ENCODE measurements around the gene KISS1R.

The KISS1R gene

GRCh38 chr19:911197-912033 is 5.7 kb upstream of the KISS1R start:
- no peaks in the 10 kb centered on the region for H3K9me2 ChIP-seq (replicated peaks; ENCODE audit: insufficient read depth, low read length)
- no peaks in the 10 kb centered on the region for H3K9me3 ChIP-seq (replicated peaks; ENCODE audit: insufficient read depth, low read length)
- no peak overlapping the region for H2AFZ ChIP-seq (ENCODE audit: low read length)
- H3K79me2 ChIP-seq (ENCODE audit: low read length), result peaks cover 26% of the 10 kb centered on the region
- H3F3A ChIP-seq (ENCODE audit: insufficient read depth, low read length), result peaks cover 9% of the 10 kb centered on the region
- H3K4me2 ChIP-seq (ENCODE audit: low read depth, low read length), result no peak overlapping the region
- H3K36me3 ChIP-seq (replicated peaks; ENCODE audit: insufficient read depth, low read length), result no peaks in the 10 kb centered on the region
- 0 out of 2 replicates have a peak, but pooled peaks cover 7% of the 10 kb centered on the region for H3K4me1 ChIP-seq (ENCODE audit: low read length)
- H3K4me3 ChIP-seq (ENCODE audit: low read length), result no peak overlapping the region
- no peak overlapping the region for H3K9ac ChIP-seq (ENCODE audit: low read length)
- TF ChIP-seq EZH2 (optimal IDR thresholded peaks at IDR 0.05; ENCODE audit: low read depth, low read length), result no peak
- no peak for TF ChIP-seq CTCF (IDR thresholded peaks at IDR 0.05; ENCODE audit: low read length)
- TF ChIP-seq EZH2phosphoT487 (IDR thresholded peaks at IDR 0.05; ENCODE audit: low read length), result no peak
- no peaks in the 10 kb centered on the region for H4K20me1 ChIP-seq (ENCODE audit: insufficient read depth, low read length)
- H3K27ac ChIP-seq (ENCODE audit: low read length), result no peak overlapping the region
- no peaks in the 10 kb centered on the region for H3K27me3 ChIP-seq (replicated peaks; ENCODE audit: insufficient read depth, low read length)
- DNase-seq, result no peak

DNA sequence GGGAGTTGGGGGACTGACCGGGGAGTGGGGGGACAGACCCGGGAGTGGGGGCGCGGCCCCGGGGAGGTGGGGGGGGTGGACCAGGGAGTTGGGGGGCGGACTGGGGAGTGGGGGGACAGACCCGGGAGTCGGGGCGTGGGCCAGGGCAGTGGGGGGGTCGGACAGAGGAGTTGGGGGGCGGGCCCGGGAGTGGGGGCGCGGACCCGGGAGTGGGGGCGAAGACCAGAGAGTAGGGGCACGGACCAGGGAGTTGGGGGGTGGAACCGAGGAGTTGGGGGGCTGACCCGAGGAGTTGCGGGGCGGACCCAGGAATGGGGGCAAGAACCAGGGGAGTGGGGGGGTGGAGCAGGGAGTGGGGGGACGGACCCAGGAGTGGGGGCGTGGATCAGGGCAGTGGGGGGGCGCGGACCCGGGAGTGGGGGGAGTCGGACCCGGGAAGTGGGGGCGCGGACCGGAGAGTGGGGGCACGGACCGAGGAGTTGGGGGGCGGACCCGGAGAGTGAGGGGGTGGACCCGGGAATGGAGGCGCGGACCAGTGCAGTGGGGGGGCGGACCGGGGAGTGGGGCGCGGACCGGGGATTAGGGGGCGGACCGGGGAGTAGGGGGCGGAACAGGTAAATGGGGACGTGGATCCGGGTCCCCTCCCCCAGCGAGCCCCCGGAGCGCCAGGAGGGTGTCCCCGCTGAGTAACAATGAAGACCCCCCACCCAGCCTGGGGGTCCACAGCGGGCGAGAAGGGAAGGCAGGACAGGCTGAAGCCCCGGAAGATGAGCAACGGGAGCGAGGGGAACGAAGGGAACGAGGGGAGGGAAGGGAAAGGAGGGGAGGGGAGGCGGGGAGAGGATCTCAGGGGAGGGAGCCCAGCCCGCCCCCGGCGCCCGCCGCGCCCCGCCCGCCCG is 4.7 kb upstream of the KISS1R start:
- no peak for DNase-seq
- Histone ChIP-seq H3K9ac (ENCODE audit: low read length) (peak overlapping the region; percentile 70), H3K36me3 (replicated peaks; ENCODE audit: insufficient read depth, low read length) (no peaks in the 10 kb centered on the region), H3K79me2 (ENCODE audit: low read length) (peaks cover 21% of the 10 kb centered on the region), H3K4me1 (ENCODE audit: low read length) (0 out of 2 replicates have a peak, but pooled peaks cover 7% of the 10 kb centered on the region), H3K4me2 (ENCODE audit: low read depth, low read length) (peak overlapping the region; percentile 48), H3K4me3 (ENCODE audit: low read length) (peak overlapping the region; percentile 84), H3K27me3 (replicated peaks; ENCODE audit: insufficient read depth, low read length) (peaks cover 9% of the 10 kb centered on the region), H4K20me1 (ENCODE audit: insufficient read depth, low read length) (no peaks in the 10 kb centered on the region), H3K9me3 (replicated peaks; ENCODE audit: insufficient read depth, low read length) (no peaks in the 10 kb centered on the region), H3K9me2 (replicated peaks; ENCODE audit: insufficient read depth, low read length) (no peaks in the 10 kb centered on the region), H2AFZ (ENCODE audit: low read length) (0 out of 2 replicates have a peak overlapping the region, but pooled peaks have one; percentile 33), H3F3A (ENCODE audit: insufficient read depth, low read length) (peaks cover 9% of the 10 kb centered on the region), H3K27ac (ENCODE audit: low read length) (peak overlapping the region; percentile 14; the same call in 1 of the 2 replicates)
- TF ChIP-seq EZH2phosphoT487 (IDR thresholded peaks at IDR 0.05; ENCODE audit: low read length) (no peak), EZH2 (optimal IDR thresholded peaks at IDR 0.05; ENCODE audit: low read depth, low read length) (no peak), CTCF (IDR thresholded peaks at IDR 0.05; ENCODE audit: low read length) (no peak)

DNA sequence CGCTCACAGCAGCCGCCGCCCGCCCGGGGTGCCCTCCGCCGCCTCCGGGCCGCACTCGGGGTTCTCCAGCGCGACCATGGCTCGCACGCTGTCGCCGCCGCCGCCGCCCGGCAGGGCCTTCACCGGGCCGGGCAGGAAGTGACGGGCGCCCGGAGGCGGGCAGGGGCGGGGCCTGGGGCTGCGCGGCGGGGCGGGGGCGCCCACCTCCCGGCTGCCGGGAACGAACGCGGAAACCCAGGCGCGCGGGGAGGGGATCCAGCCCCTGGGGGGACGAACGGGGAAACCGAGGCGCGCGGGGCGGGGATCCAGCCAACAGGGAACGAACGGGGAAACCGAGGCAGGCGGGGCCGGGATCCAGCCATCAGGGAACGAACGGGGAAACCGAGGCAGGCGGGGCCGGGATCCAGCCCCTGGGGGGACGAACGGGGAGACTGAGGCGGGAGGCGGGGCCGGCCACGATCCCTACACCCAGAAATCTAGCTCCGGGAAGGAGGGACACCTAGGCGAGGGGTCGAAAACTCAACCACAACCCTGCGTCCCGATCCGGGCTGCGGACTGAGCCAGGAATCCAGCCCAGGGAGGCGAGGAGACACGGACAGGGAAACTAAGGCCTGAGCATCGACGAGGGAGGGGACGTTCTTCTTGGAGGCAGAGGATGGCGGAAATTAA is 3.9 kb upstream of the KISS1R start, which contains the start of gene R3HDM4:
Gene R3HDM4 (minus strand): TSS at position 140 of the 669 bp plus-strand sequence. CDS start 62 bp downstream, at position 78.
- peak within 1 kb of the TSS; percentile 82 for H3K9ac ChIP-seq (ENCODE audit: low read length)
- peaks cover 17% of the 10 kb centered on the region for H3K27me3 ChIP-seq (replicated peaks; ENCODE audit: insufficient read depth, low read length)
- H2AFZ ChIP-seq (ENCODE audit: low read length), result peak within 1 kb of the TSS; percentile 88
- peaks cover 9% of the 10 kb centered on the region for H3F3A ChIP-seq (ENCODE audit: insufficient read depth, low read length)
- no peaks in the 10 kb centered on the region for H3K9me2 ChIP-seq (replicated peaks; ENCODE audit: insufficient read depth, low read length)
- no peaks in the 10 kb centered on the region for H4K20me1 ChIP-seq (ENCODE audit: insufficient read depth, low read length)
- peak within 1 kb of the TSS; percentile 93 for H3K4me2 ChIP-seq (ENCODE audit: low read depth, low read length)
- H3K36me3 ChIP-seq (replicated peaks; ENCODE audit: insufficient read depth, low read length), result no peaks in the 10 kb centered on the region
- no peaks in the 10 kb centered on the region for H3K9me3 ChIP-seq (replicated peaks; ENCODE audit: insufficient read depth, low read length)
- TF ChIP-seq CTCF (IDR thresholded peaks at IDR 0.05; ENCODE audit: low read length), result no peak
- TF ChIP-seq EZH2 (optimal IDR thresholded peaks at IDR 0.05; ENCODE audit: low read depth, low read length), result no peak
- TF ChIP-seq EZH2phosphoT487 (IDR thresholded peaks at IDR 0.05; ENCODE audit: low read length), result no peak
- DNase-seq, result peak; percentile 79
- 0 out of 2 replicates have a peak, but pooled peaks cover 7% of the 10 kb centered on the region for H3K4me1 ChIP-seq (ENCODE audit: low read length)
- H3K27ac ChIP-seq (ENCODE audit: low read length), result peak within 1 kb of the TSS; percentile 14; the same call in 1 of the 2 replicates
- peak within 1 kb of the TSS; percentile 93 for H3K4me3 ChIP-seq (ENCODE audit: low read length)
- H3K79me2 ChIP-seq (ENCODE audit: low read length), result peaks cover 18% of the 10 kb centered on the region
